Retina (tissue), 1 donor: ENCODE results near the gene CFHR3.
"Not testable (repeated sequence)": the region's sequence is repeated elsewhere in the genome, so short reads cannot be mapped to it uniquely, and the experiment has no call there.

ENCODE experiments used
- DNase-seq: peaks from one replicate; pipeline ENCODE4 v3.0.0-alpha.2; 2016

Gene CFHR3

DNA sequence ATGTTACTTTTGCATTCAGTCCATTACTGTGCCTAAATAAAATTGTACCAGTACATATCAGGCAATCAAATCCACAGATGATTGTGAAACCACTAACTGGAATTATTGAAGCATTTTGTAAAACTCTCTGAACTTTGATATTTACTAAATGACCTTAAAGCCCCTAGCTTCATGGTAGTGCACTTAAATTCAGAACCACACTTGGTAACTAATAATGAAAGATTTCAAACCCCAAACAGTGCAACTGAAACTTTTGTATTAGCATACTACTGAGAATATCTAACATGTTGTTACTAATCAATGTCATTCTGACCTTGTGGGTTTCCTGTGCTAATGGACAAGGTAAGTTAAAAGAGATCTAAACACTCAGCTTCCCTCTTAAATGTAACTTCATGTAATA is at the start of gene CFHR3:
Gene CFHR3, plus strand, starts transcription at position 238 of the 400 bp plus-strand sequence. Its CDS starts 47 bp downstream, at position 285.
- DNase-seq, result no peak

DNA sequence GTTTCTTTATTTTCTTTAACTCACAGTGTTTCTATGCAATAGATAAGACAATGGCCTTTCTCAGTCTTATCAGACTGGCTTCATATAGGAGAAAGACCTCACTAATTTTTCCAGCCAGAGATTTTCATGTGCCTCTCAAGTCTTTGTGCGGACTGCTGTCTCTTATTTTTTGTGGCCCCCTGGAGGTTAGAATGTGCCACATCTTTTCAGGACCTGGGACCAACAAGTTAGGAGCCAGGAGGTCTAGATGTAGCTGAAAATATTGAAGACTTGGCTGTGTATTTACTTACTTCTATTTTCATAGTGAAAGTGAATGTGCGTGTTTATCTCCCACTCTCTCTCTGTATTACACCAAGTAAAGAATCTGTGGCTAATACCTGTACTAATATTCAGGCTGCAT is 42.1 kb upstream of the CFHR3 start:
- DNase-seq, result no peak

DNA sequence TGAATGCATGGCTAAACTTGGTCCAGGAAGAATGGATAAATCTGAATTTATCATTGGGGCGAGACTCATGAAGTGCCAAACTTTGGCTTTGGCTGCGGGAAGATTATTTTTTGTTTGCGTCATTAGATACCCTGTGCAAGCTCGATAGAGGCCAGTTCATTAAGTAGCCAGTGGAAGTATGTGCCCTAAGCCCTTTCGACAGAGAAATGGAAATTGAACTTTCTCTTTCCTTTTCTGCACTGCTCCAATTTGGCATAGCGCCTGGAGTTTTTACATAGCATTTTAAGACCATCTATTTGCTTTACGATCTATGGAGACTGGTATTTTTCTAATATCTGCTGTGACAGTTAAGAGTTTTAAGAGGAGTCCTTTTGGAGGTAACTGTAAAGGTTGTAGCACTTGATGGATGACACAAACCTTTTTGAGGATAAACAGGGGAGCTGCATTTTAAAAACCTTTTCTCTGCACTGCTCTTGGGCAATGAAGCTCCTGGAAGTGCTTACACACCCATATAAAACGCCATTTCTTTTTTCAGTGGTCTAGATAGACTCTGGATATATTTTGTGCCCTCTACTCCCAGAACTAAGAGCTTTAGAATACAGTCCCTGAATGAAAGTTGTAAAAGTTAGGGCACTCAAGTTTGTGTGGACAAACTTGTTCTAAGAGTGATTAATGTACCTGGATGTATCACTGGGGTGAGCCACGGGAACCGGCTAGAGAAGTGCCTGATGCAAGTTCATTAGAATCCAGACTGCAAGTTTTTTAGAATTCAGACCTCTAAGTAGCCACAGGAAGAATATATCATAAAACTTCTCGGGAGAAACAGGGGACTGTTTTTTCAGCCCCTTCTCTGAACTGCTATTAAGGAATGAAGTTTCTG is 41.3 kb upstream of the CFHR3 start:
- DNase-seq, result no peak

DNA sequence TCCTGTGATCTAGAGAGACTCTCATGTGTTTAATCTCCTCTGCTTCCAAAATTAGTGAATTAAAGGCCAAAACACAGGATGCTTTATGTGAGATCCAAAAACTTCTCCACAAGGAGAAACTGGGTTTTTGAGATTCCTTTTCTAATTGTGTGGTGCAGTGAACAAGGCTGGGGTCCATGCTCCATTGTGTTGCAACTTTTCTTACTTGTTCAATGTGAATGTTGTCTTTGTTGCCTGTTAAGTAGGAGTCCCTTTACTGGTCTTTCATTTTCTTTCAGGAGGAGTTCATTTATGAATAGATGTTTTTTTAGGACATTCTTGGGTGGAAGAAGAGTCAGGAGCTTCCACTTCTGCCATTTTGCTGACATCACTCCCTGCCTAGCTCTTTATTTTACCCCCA is 40.6 kb upstream of the CFHR3 start:
- no peak for DNase-seq

DNA sequence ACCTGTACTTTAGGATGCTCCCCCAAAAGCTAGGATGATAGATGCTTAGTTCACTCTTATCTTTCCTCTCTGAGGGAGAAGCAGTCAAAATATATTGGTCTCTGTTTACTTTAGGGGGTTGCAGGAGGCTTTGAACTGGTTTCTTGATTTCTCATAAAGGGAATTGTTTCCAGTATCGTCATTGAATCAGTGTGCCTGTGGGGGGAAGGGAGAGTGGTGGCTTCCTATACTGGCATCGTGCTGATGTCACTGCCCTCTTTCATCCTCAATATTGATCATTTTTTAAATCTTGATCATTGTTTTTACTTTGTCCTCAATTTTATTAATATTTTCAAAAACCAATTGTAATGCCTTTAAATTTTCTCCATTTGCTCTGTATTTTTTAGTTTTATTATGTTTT is 40.2 kb upstream of the CFHR3 start:
- DNase-seq, result no peak

DNA sequence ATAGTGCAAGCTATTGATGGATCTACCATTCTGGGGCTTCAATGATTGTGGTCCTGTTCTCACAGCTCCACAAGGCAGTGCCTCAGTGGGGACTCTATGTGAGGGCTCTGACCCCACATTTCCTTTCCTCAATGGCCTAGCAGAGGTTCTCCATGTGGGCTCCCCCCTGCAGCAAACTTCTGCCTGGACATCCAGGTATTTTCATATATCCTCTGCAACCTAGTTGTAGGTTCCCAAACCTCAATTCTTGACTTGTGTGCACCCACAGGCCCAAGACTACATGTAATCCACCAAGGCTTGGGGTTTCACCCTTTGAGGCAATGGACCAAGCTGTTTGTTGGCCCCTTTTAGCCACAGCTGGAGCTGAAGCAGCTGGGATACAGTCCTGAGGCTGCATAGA is 35.9 kb upstream of the CFHR3 start:
- no peak for DNase-seq

DNA sequence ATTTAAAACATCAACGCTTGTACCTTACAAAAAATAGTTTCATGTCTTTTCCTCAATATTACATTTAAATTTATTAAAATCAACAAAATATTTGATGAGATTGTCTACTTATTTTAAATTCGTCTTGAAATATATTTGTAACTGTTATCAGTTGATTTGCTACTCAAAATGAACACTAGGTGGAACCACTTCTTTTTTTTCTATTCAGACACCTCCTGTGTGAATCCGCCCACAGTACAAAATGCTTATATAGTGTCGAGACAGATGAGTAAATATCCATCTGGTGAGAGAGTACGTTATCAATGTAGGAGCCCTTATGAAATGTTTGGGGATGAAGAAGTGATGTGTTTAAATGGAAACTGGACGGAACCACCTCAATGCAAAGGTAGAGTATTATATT is 31.4 kb upstream of the CFHR3 start:
- not testable (repeated sequence) for DNase-seq

DNA sequence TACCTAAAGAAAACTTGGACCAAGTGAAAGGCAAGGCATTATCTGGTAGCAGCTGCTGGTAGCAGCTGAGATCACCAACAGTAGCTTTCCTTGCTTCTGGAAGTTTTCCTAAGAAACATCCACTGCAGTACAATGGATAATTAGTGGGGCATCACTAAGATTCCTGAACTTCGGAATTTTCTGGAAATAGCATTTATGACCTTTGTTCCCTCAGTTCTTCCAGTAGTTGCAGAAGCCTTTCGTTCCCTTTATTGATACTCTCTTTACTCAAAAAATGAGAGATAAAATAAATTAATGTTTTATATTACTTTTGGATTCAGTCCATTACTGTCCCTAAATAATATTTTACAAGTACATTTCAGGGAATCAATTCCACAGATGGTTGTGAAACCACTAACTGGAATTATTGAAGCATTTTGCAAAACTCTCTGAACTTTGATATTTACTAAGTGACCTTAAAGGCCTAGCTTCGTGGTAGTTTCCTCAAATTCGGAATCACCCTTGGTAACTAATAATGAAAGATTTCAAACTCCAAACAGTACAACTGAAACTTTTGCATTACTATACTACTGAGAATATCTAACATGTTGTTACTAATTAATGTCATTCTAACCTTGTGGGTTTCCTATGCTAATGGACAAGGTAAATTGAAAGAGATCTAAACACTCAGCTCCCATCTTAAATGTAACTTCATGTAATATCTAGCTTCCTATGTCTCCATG is 9.5 kb upstream of the CFHR3 start:
- not testable (repeated sequence) for DNase-seq

DNA sequence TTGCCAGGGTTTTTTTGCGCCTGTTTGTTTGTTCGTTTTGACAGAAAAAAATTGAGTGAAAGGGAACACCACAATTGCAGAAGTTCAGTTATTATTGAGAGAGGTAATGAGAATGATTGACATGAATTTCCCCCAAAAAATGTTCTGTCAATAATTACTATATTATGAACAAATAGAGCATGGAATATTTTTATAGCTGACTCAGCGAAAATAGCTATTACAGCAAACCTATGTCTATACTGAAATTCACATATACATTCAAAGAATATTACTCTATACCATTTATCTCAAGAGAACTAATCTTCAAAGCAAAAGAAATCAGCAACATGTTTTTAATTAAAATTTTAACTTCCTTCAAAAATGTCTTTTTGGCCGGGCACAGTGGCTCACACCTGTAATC is 4.8 kb upstream of the CFHR3 start:
- DNase-seq, result not testable (repeated sequence)

DNA sequence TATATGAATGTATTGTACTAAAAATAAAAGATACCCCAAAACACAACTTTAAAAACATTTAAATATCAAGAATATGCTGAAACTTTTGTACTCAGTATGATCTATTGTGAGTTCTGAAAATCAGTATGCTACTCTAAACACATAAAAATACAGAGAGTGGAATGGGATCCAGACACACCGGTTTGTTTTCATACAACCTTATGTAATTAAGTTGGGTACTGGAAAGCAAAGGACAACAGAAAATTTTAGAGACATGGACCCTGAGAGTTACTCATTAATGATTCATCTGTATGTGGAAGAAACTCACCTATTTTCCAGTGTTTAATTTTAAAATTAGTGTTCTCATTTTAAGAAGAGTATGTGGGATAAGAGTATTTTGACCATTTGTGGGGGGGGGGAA is 927 bp upstream of the CFHR3 start:
- no peak for DNase-seq

DNA sequence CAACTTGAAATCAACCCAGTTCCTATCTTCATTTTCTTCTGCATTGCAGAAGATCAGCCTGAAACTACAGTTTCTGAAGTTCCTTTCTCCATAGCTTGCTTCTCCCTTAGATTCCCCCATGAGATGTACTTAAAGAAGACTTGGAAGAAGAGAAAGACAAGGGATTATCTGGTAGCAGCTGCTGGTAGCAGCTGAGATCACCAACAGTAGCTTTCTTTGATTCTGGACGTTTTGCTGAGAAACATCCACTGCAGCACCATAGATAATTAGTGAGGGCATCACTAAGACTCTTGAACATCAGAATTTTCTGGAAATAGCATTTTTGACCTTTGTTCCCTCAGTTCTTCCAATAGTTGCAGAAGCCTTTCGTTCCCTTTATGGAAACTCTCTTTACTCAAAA is 465 bp upstream of the CFHR3 start:
- DNase-seq, result no peak

DNA sequence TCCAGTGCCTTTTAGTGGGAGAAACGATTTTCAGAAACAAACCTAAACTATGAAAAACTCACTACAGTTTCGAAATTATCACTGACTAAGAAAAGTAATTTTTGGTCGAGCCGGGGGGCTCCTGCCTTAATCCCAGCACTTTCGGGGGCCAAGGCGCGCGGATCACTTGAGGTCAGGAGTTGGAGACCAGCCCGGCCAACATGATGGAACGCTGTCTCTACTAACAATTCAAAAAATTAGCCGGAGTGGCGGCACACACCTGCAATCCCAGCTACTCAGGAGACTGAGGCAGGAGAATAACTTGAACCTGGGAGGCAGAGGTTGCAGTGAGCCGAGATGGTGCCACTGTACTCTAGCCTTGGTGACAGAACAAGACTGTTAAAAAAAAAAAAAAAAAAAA is 3.0 kb downstream of the CFHR3 start:
- no peak for DNase-seq

DNA sequence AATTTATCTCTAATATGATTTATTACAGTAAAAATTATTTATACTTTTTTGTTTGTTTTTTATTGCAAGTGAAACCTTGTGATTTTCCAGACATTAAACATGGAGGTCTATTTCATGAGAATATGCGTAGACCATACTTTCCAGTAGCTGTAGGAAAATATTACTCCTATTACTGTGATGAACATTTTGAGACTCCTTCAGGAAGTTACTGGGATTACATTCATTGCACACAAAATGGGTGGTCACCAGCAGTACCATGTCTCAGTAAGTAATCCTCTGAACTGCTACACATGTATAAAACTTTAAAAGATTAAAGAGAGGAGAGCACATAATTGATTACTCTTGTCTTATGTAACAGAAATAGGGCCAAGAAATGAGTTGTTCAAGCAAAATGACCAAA is 4.5 kb downstream of the CFHR3 start:
- no peak for DNase-seq

DNA sequence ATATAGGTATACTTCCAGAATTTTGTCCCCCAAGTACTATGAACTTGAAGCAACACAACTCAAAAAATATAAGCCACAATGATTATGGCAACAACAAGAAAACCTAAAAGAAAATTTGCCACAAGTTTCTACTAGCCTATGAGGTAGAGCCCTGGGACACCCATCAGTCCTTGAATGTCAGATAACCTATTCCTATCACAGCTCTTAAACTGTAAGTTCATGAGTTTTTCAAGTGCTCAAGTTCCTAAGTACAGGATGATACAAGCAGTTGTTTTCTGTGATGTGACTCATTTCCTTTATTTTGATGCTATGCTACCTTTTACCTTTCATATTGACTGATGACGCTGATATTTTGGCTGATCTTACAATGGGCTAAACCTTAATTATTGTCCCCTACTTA is 16.6 kb downstream of the CFHR3 start:
- not testable (repeated sequence) for DNase-seq

DNA sequence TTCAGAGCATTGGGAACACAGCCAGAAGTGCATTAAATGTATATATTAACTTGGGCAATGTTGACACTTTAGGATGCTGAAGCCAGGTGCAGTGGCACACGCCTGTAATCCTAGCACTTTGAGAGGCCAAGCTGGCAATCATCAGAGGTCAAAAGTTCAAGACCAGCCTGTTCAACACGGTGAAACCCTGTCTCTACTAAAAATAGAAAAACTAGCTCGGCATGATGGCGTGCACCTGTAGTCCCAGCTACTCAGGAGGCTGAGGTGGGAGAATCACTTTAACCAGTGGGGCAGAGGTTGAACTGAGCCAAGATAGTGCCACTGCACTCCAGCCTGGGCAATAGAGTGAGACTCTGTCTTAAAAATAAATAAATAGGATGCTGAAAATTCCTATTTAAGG is 19.5 kb downstream of the CFHR3 start:
- DNase-seq, result not testable (repeated sequence)

DNA sequence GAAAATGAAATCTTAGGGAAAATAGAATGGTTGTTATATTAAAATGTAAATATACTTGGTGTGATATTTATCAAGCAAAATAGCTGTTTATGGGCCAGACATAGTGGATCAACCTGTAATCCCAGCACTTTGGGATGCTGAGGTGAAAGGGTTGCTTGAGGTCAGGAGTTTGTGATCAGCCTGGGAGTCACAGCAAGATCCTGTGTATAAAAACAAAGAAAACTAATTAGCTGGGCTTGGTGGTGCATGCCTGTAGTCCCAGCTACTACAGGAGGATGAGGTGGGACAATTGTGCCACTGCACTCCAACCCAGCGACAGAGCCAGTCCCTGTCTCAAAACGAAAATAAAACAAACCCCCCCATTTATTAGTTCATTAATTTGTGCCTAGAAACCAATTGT is 23.3 kb downstream of the CFHR3 start:
- DNase-seq, result no peak

DNA sequence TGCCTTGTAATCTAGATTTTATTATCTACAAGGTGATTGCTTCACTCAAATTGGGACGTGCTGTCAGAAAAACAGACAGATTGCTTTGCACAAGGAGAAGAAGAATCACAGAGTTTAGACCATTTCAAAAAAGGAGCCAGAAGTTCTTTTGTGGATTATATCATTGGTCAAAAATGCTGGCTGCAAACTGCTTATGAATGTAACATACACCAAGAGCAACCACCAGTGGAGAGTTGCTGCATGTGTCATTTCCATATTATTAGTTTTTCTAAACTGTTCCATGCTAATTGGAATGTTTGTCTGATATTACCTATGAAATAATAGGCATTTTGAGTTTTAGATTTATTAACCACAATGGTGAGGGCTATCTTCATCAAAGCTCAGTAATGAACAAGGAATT is 27.3 kb downstream of the CFHR3 start:
- not testable (repeated sequence) for DNase-seq

DNA sequence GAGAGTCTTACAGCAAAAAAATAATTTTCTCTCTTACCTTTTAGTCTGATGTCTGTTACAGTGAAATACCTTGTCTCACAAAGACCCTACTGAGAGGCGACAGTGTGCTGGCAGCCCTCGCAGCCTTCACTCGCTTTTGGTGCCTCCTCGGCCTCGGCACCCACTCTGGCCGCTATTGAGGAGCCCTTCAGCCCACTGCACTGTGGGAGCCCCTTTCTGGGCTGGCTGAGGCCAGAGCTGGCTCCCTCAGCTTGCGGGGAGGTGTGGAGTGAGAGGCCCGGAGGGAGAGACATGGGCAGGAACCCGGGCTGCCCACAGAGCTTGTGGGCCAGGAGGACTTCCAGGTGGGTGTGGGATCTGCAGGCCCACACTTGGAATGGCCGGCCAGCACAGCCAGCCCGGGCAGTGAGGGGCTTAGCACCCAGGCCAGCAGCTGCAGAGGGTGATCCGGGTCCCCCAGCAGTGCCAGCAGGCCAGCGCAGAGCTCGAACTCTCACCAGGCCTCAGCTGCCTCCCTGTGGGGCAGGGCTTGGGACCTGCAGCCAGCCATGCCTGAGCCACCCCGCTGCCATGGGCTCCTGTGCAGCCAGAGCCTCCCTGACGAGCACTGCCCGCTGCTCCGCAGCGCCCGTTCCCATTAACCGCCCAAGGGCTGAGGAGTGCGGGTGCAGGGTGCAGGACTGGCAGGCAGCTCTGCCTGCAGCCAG is 34.0 kb downstream of the CFHR3 start:
- DNase-seq, result no peak

DNA sequence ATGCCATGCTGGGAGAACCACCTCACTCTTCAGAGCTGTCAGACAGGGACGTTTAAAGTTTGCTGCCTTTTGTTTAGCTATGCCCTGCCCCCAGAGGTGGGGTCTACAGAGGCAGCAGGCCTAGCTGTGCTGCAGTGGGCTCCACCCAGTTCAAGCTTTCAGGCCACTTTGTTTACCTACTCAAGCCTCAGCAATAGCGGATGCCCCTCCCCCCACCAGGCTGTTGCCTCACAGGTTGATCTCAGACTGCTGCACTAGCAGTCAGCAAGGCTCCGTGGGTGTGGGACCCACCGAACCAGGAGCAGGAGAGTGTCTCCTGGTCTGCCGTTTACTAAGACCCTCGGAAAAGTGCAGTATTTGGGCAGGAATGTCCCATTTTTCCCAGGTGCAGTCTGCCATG is 42.8 kb downstream of the CFHR3 start:
- not testable (repeated sequence) for DNase-seq

DNA sequence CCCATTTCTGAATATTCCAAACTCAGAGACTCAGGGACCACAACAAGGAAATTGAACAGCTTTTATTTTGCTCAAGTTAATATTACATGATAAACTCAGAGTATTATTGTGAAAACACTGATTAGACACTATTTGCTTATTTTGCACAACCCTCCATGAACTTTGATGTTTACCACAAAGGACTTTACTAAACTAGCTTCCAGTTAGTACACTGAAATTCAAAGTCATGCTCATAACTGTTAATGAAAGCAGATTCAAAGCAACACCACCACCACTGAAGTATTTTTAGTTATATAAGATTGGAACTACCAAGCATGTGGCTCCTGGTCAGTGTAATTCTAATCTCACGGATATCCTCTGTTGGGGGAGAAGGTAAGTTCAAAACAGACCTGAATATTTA is 44.9 kb downstream of the CFHR3 start, which contains the start of gene CFHR1:
Gene CFHR1, plus strand, starts transcription at position 201 of the 400 bp plus-strand sequence. Its CDS starts 114 bp downstream, at position 315.
- DNase-seq, result not testable (repeated sequence)

DNA sequence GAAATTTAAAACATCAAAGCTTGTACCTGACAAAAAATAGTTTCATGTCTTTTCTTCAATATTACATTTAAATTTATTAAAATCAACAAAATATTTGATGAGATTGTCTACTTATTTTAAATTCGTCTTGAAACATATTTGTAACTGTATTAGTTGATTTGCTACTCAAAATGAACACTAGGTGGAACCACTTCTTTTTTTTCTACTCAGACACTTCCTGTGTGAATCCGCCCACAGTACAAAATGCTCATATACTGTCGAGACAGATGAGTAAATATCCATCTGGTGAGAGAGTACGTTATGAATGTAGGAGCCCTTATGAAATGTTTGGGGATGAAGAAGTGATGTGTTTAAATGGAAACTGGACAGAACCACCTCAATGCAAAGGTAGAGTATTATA is 53.2 kb downstream of the CFHR3 start:
- DNase-seq, result not testable (repeated sequence)
